CD14-positive monocyte (primary cell): ENCODE results near the gene RASA2. TPM values are rescaled to one million over a fixed set of nuclear protein-coding genes. Genes with fewer than 3 reads are reported as not detected.

Experiments used
- DNase-seq, 3 donors: peaks; one replicate each; pipeline ENCODE4 v3.0.0-alpha.2; 2011 to 2022
- H2AFZ ChIP-seq: 2 replicates; pipeline ENCODE4 v1.6.0; 2012; ENCODE audit warnings: mild to moderate bottlenecking, low read depth, low read length, inconsistent platforms; ENCODE audit not compliant: insufficient read depth, poor library complexity, severe bottlenecking
- H3K27ac ChIP-seq, 2 donors: 1 replicate in 1 of 2; 2 replicates in 1 of 2; pipeline ENCODE4 v1.5.1; 2012 to 2013; ENCODE audit warnings: low read length in 2 of 2, control low read depth in 1 of 2, inconsistent platforms in 1 of 2, low read depth in 1 of 2, mild to moderate bottlenecking in 1 of 2
- H3K27me3 ChIP-seq, 2 donors: one replicate each; pipeline versions ENCODE4 v1.6.0 to v1.6.1; 2011 to 2013; ENCODE audit warnings: low read length in 2 of 2; ENCODE audit not compliant: control insufficient read depth in 2 of 2, insufficient read depth in 2 of 2
- H3K36me3 ChIP-seq, 2 donors: replicated peaks in 1 of 2; 1 replicate in 1 of 2; 2 replicates in 1 of 2; pipeline versions ENCODE4 v1.5.1 to v1.6.1; 2012 to 2013; ENCODE audit warnings: low read length in 2 of 2, control low read depth in 1 of 2, inconsistent platforms in 1 of 2, mild to moderate bottlenecking in 1 of 2; ENCODE audit not compliant: insufficient read depth in 2 of 2, control insufficient read depth in 1 of 2
- H3K4me1 ChIP-seq, 2 donors: 1 replicate in 1 of 2; 2 replicates in 1 of 2; pipeline versions ENCODE4 v1.5.1 to v1.6.1; 2012 to 2013; ENCODE audit warnings: low read length in 2 of 2, control low read depth in 1 of 2, inconsistent platforms in 1 of 2, mild to moderate bottlenecking in 1 of 2, moderate library complexity in 1 of 2; ENCODE audit not compliant: insufficient read depth in 2 of 2, control insufficient read depth in 1 of 2
- H3K4me2 ChIP-seq: replicated peaks from 2 replicates; pipeline ENCODE3; 2012; ENCODE audit warnings: low read length, moderate library complexity, mild to moderate bottlenecking; ENCODE audit not compliant: poor library complexity, severe bottlenecking; ENCODE audit errors: extremely low read depth
- H3K4me3 ChIP-seq, 3 experiments: fragments of 200-600 bp in 1 of 3; sonication (generic) in 1 of 3; replicated peaks in 1 of 3; 1 replicate in 2 of 3; 2 replicates in 1 of 3; pipeline ENCODE4 v1.5.1; 2011 to 2013; ENCODE audit warnings: low read length in 3 of 3, mild to moderate bottlenecking in 3 of 3, control low read depth in 2 of 3, low read depth in 2 of 3, inconsistent platforms in 1 of 3, moderate library complexity in 1 of 3
- H3K79me2 ChIP-seq: 2 replicates; pipeline ENCODE4 v1.6.0; 2012; ENCODE audit warnings: mild to moderate bottlenecking, control low read depth, inconsistent platforms, low read length, moderate library complexity; ENCODE audit not compliant: insufficient read depth
- H3K9ac ChIP-seq: 2 replicates; pipeline ENCODE4 v1.6.0; 2017; ENCODE audit warnings: low read length, mild to moderate bottlenecking; ENCODE audit not compliant: insufficient read depth, poor library complexity, severe bottlenecking
- H3K9me3 ChIP-seq, 2 donors: replicated peaks in 1 of 2; 1 replicate in 1 of 2; 2 replicates in 1 of 2; pipeline versions ENCODE4 v1.5.1 to v1.6.1; 2012 to 2013; ENCODE audit warnings: low read length in 2 of 2, control low read depth in 1 of 2; ENCODE audit not compliant: control insufficient read depth in 1 of 2, insufficient read depth in 1 of 2
- H4K20me1 ChIP-seq: 2 replicates; pipeline ENCODE4 v1.6.0; 2012; ENCODE audit warnings: mild to moderate bottlenecking, low read length, control low read depth, moderate library complexity; ENCODE audit not compliant: insufficient read depth
- H3K27ac Mint-ChIP-seq, 7 donors: one replicate each; pipeline ENCODE4 v1.8.0; 2020; ENCODE audit warnings: mild to moderate bottlenecking in 7 of 7, mixed read lengths in 7 of 7, moderate library complexity in 6 of 7, inconsistent platforms in 2 of 7
- H3K27me3 Mint-ChIP-seq, 3 donors: one replicate each; pipeline ENCODE4 v1.8.0; 2021 to 2022; ENCODE audit warnings: low read depth in 3 of 3, mild to moderate bottlenecking in 3 of 3, mixed read lengths in 3 of 3, moderate library complexity in 3 of 3, inconsistent platforms in 1 of 3
- H3K36me3 Mint-ChIP-seq, 2 donors: one replicate each; pipeline ENCODE4 v1.8.0; 2020; ENCODE audit warnings: mixed read lengths in 2 of 2, inconsistent platforms in 1 of 2, mild to moderate bottlenecking in 1 of 2
- H3K4me1 Mint-ChIP-seq: one replicate; pipeline ENCODE4 v1.8.0; 2020; ENCODE audit warnings: mild to moderate bottlenecking, mixed read lengths
- H3K4me3 Mint-ChIP-seq, 2 donors: one replicate each; pipeline ENCODE4 v1.8.0; 2020; ENCODE audit warnings: mild to moderate bottlenecking in 2 of 2, mixed read lengths in 2 of 2, moderate library complexity in 1 of 2
- H3K9me3 Mint-ChIP-seq, 7 donors: one replicate each; pipeline ENCODE4 v1.8.0; 2020 to 2022; ENCODE audit warnings: mixed read lengths in 7 of 7, mild to moderate bottlenecking in 6 of 7, moderate library complexity in 6 of 7, inconsistent platforms in 2 of 7
- WGBS: methylation state at CpG from one replicate; pipeline ENCODE4 v1.1.5; 2013; ENCODE audit warnings: missing lambda C conversion rate; ENCODE audit not compliant: insufficient coverage; 5-methylcytosine and 5-hydroxymethylcytosine counted together
- intact Hi-C, 2 donors: fragments of 100-400 bp; cut with micrococcal nuclease; formaldehyde crosslinking; loops; one replicate each; pipeline versions ENCODE4 v1.15.0 to v1.15.1; 2023
- polyA plus RNA-seq, 3 donors: library from polyadenylated mRNA; depleted of rRNA in 1 of 3; unstranded in 2 of 3; stranded (reverse) in 1 of 3; fragments of 300-500 nt in 2 of 3; fragments of >200 nt in 1 of 3; fragmentation: Illumina TruSeq in 2 of 3; gene quantifications; 1 replicate in 2 of 3; 2 replicates in 1 of 3; pipeline ENCODE4 v1.2.3, GENCODE V29; 2012 to 2021
- TF ChIP-seq, protein P1 (sequence below): fragments of 200-600 bp; IDR thresholded peaks from one replicate; pipeline ENCODE4 v1.8.0; 2022; ENCODE audit warnings: antibody characterized with exemption, mild to moderate bottlenecking

The RASA2 gene
- polyA plus RNA-seq, 3 donors: 7.0 to 13.5 (median 8.8) TPM

- Histone ChIP-seq H4K20me1 (no peaks in the 10 kb centered on the region), H3K9me3 (no peaks in the 10 kb centered on the region), H3K4me1 (peaks cover 0 to 9% of the 10 kb centered on the region in 2 donors), H2AFZ (no peak overlapping the region), H3K27ac (no peak overlapping the region), H3K4me2 (no peak overlapping the region), H3K36me3 (no peaks in the 10 kb centered on the region), H3K27me3 (no peaks in the 10 kb centered on the region), H3K9ac (no peak overlapping the region), H3K4me3 (no peak overlapping the region), H3K79me2 (no peaks in the 10 kb centered on the region)
- TF ChIP-seq, protein P1, sequence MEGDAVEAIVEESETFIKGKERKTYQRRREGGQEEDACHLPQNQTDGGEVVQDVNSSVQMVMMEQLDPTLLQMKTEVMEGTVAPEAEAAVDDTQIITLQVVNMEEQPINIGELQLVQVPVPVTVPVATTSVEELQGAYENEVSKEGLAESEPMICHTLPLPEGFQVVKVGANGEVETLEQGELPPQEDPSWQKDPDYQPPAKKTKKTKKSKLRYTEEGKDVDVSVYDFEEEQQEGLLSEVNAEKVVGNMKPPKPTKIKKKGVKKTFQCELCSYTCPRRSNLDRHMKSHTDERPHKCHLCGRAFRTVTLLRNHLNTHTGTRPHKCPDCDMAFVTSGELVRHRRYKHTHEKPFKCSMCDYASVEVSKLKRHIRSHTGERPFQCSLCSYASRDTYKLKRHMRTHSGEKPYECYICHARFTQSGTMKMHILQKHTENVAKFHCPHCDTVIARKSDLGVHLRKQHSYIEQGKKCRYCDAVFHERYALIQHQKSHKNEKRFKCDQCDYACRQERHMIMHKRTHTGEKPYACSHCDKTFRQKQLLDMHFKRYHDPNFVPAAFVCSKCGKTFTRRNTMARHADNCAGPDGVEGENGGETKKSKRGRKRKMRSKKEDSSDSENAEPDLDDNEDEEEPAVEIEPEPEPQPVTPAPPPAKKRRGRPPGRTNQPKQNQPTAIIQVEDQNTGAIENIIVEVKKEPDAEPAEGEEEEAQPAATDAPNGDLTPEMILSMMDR: no peak
- H3K9me3 Mint-ChIP-seq: no peaks in the 10 kb centered on the region
- no peak for DNase-seq
- H3K4me1 Mint-ChIP-seq: peaks cover 15% of the 10 kb centered on the region
- H3K27me3 Mint-ChIP-seq: no peaks in the 10 kb centered on the region
- peaks cover 0 to 1% of the 10 kb centered on the region in 2 donors for H3K36me3 Mint-ChIP-seq
- H3K4me3 Mint-ChIP-seq: no peak overlapping the region
- H3K27ac Mint-ChIP-seq: no peak overlapping the region
- intact Hi-C loops: no loop called here
Observed at GRCh38 chr3:141643391-141643790, 156.6 kb downstream of the RASA2 start.

- no peak for DNase-seq
- WGBS: no CpG with 5 or more reads among the region's 1 CpG
- Histone ChIP-seq H3K27ac (no peak overlapping the region), H3K4me2 (no peak overlapping the region), H3K27me3 (no peaks in the 10 kb centered on the region), H3K79me2 (no peaks in the 10 kb centered on the region), H3K9me3 (no peaks in the 10 kb centered on the region), H3K4me1 (peaks cover 0 to 9% of the 10 kb centered on the region in 2 donors), H3K4me3 (no peak overlapping the region), H2AFZ (no peak overlapping the region), H3K36me3 (no peaks in the 10 kb centered on the region), H4K20me1 (no peaks in the 10 kb centered on the region), H3K9ac (no peak overlapping the region)
- Mint-ChIP-seq H3K9me3 (no peaks in the 10 kb centered on the region), H3K36me3 (peaks cover 0 to 1% of the 10 kb centered on the region in 2 donors), H3K27ac (no peak overlapping the region), H3K27me3 (no peaks in the 10 kb centered on the region), H3K4me1 (peaks cover 15% of the 10 kb centered on the region), H3K4me3 (no peak overlapping the region)
- TF ChIP-seq, protein P1: no peak
- intact Hi-C loops: no loop called here
Observed at GRCh38 chr3:141643796-141644195, 157.0 kb downstream of the RASA2 start.
